GM12874 (cell line): ENCODE measurements around the gene RAP1GAP2.

Experiments used
- CTCF ChIP-seq: IDR thresholded peaks from 2 replicates; pipeline ENCODE4 v1.5.1; 2011; ENCODE audit warnings: low read depth, mild to moderate bottlenecking, control low read depth, low read length, moderate library complexity; ENCODE audit not compliant: insufficient read depth

The RAP1GAP2 gene

GRCh38 chr17:2926019-2926650 is 129.9 kb downstream of the RAP1GAP2 start:
- TF ChIP-seq CTCF, result no peak

- TF ChIP-seq CTCF, result no peak
Observed at GRCh38 chr17:2928294-2928890, 132.2 kb downstream of the RAP1GAP2 start.

GRCh38 chr17:2929881-2930533 is 133.8 kb downstream of the RAP1GAP2 start:
- TF ChIP-seq CTCF, result peak; percentile 83

- no peak for TF ChIP-seq CTCF
Observed at GRCh38 chr17:2931876-2932275, 135.6 kb downstream of the RAP1GAP2 start.

GRCh38 chr17:2932946-2933345 is 136.7 kb downstream of the RAP1GAP2 start:
- no peak for TF ChIP-seq CTCF

- no peak for TF ChIP-seq CTCF
Observed at GRCh38 chr17:2933606-2934005, 137.4 kb downstream of the RAP1GAP2 start.

GRCh38 chr17:2935632-2936031 is 139.4 kb downstream of the RAP1GAP2 start:
- TF ChIP-seq CTCF, result no peak
